Measurements from ENCODE around the gene L1CAM.

DNA sequence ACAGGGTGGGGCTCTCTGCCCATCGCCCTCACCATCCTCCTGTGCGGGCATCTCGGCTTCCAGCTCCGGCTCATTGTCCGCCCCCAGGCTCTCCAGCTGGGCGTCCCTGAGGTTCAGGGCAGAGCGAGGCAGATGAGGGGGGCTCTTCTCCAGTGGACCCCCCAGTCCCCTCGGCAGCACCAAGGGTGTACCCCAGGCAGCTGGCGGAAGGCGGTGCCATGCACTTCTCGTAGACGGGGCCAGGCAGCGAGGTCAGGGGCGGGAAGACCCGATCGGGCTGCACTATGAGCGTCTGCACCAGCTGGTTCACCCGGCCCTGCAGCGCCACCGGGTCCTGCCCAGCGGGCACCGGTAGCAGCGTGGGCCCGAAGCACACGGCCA lies 24.0 kb upstream of the L1CAM start:
- TF ChIP-seq POLR2A (IDR thresholded peaks at IDR 0.05) (no peak), CTCF (IDR thresholded peaks at IDR 0.05) (no peak)
